A549 treated with DMSO at 1 μM for 4 hours (cell line): ENCODE measurements around the gene RASSF4. TPM values are rescaled to one million over a fixed set of nuclear protein-coding genes. Genes with fewer than 3 reads are reported as not detected.

Experiments used
- total RNA-seq: library from RNA; stranded (reverse); fragments of 200-300 nt; extraction: Qiagen RNA extraction; gene quantifications from 5 replicates; pipeline ENCODE4 v1.2.3, GENCODE V29; 2022; ENCODE audit warnings: low read depth

Gene RASSF4
- 1.2 to 1.7 TPM (median 1.5 TPM) in 5 replicates for total RNA-seq

GRCh38 chr10:44959247-44960087 lies at the start of gene RASSF4:
Gene RASSF4 (plus strand): TSS chr10:44959802. CDS start chr10:44970203, 10,401 bp downstream.

DNA sequence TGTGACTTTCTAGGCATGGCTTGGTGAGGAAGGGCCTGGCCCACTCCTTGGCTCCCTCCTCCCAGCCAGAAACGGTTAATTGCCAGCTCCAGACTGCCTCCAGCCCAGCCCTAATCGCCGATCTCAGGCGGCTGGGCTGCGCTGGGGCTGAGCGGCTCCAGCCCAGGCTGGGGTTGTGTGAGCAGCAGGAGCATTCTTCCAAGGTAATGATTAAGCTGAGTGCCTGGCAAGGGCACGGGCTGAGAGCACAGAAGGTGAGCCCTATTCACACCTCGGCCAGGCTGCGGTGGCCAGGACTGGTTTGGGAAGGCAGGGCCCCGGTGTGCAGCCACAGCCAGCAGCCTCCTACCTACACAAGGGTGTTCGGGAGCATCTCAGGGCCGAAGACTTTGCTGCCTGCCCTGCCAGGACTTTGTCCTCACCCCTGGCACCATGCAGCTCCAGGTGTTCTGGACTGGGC lies 48.5 kb upstream of the RASSF4 start, which contains the start of gene TMEM72:
Gene TMEM72, plus strand, starts transcription at position 257 of the 460 bp plus-strand sequence. Its CDS starts 176 bp downstream, at position 433.

DNA sequence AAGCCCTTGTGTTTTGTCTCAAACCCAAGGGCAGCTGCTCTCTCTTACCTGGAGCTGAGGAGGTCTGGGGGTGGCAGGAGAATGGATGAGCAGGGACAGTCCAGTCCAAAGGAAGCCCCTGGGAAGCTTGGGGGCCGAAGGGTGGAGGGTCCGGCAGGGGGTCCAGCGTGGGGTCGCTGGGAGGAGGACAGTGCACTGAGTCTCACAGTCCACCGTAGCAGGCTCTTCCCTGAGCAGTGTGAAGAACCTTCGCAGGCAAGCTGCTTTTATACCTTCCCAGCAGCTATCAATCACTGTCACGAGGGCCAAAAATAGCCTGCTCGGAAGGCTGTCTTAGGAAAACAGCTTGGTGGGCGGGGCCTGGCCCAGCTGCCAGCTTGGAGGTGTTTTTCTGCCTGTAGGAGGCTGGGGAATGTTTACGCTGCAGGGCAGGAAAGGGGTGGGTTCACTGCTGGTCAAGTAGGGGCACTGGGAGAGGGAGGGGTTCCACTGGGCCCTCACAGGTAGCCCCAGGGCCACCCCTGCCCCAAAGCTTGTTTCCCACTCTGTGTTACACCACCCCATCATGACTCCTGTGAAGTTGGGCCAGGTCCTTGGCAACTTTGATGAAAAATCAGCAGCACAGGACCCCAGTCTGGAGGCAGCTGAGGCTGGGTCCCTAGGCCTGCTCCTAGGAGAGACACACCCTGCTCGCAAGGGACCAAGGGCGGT lies 19.1 kb downstream of the RASSF4 start, which contains the start of gene DEPP1:
Gene DEPP1, minus strand, starts transcription at position 240 of the 711 bp plus-strand sequence. CDS start 779 bp downstream, outside the sequence.

DNA sequence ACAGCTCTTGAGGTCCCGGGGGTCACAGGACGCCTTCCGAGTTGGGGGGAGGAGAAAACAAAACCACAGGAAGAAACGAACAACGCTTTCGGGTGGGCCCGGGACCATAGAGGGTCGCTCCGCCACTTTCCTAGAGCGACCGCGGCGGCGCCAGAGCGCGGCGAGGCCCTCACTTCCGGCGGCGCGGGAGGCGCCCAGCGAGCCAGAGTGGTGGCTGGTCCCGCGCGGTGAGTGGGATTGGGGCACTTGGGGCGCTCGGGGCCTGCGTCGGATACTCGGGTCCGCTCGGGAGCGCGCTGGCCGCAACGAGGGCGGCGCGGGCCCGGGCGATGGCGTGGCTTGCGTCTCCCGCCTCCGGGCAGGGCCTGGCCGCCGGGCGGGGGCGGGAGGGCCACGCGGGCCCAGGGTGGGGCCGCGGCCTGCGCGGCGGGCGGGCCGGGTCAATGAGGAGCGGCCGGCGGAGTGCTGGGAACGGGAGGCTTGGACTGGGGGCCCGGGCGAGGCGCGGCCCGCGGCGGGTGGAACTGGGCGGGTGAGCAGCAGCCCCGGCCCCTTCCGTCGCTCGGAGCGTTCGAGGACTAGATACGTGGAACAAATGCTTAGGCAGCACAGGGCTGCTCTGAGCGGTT lies 41.3 kb downstream of the RASSF4 start, which contains the start of gene ZNF22:
Gene ZNF22, plus strand, starts transcription at position 172 of the 629 bp plus-strand sequence. CDS start 2,446 bp downstream, outside the sequence.

Other genes with a start within 250 kb of the RASSF4 start
- not detected in 5 replicates for gene TMEM72, start 48.5 kb upstream of the RASSF4 start, total RNA-seq
- gene DEPP1, start 19.0 kb downstream of the RASSF4 start, total RNA-seq, result 1.1 to 2.6 TPM (median 1.5 TPM) in 5 replicates
- gene ZNF22, start 41.1 kb downstream of the RASSF4 start, total RNA-seq, result 5.4 to 7.2 TPM (median 6.2 TPM) in 5 replicates